BE2C (cell line): ENCODE results near the gene SLC43A2.
"Not testable (repeated sequence)": the region's sequence is repeated elsewhere in the genome, so short reads cannot be mapped to it uniquely, and the experiment has no call there.

ENCODE experiments used
- DNase-seq: peaks from one replicate; pipeline ENCODE4 v3.0.0-alpha.2; 2020
- H3K27me3 ChIP-seq: fragments of 250-450 bp; sonication (Bioruptor Pico); 2 replicates; pipeline ENCODE4 v1.5.1; 2020; ENCODE audit warnings: mild to moderate bottlenecking
- H3K36me3 ChIP-seq: fragments of 250-450 bp; sonication (Bioruptor Pico); 2 replicates; pipeline ENCODE4 v1.5.1; 2020; ENCODE audit warnings: mild to moderate bottlenecking
- H3K4me1 ChIP-seq: fragments of 250-450 bp; sonication (Bioruptor Pico); 2 replicates; pipeline ENCODE4 v1.5.1; 2020
- H3K4me3 ChIP-seq: 2 replicates; pipeline ENCODE4 v1.5.1; 2011; ENCODE audit warnings: low read depth, low read length
- H3K9me3 ChIP-seq: fragments of 250-450 bp; sonication (Bioruptor Pico); 2 replicates; pipeline ENCODE4 v1.5.1; 2020
- CTCF ChIP-seq: IDR thresholded peaks from 2 replicates; pipeline ENCODE4 v1.5.1; 2012; ENCODE audit warnings: mild to moderate bottlenecking, low read depth, low read length

The SLC43A2 gene

GRCh38 chr17:1529863-1530262 lies 98.8 kb downstream of the SLC43A2 start:
- no peaks in the 10 kb centered on the region for H3K36me3 ChIP-seq
- no peak overlapping the region for H3K4me3 ChIP-seq
- no peaks in the 10 kb centered on the region for H3K4me1 ChIP-seq
- H3K9me3 ChIP-seq = no peaks in the 10 kb centered on the region
- DNase-seq = no peak
- TF ChIP-seq CTCF = no peak
- H3K27me3 ChIP-seq = no peaks in the 10 kb centered on the region

- H3K27me3 ChIP-seq = not testable (repeated sequence)
Observed at GRCh38 chr17:1526876-1527275, 101.8 kb downstream of the SLC43A2 start.

GRCh38 chr17:1522626-1523025 lies 106.0 kb downstream of the SLC43A2 start:
- no peak overlapping the region for H3K4me3 ChIP-seq
- H3K36me3 ChIP-seq = no peaks in the 10 kb centered on the region
- no peaks in the 10 kb centered on the region for H3K27me3 ChIP-seq
- H3K9me3 ChIP-seq = no peaks in the 10 kb centered on the region
- H3K4me1 ChIP-seq = no peaks in the 10 kb centered on the region
- no peak for DNase-seq
- no peak for TF ChIP-seq CTCF

More at GRCh38 chr17:1526876-1527275, 101.8 kb downstream of the SLC43A2 start:
- H3K4me3 ChIP-seq, DNase-seq, H3K36me3 ChIP-seq, H3K4me1 ChIP-seq, H3K9me3 ChIP-seq: not testable (repeated sequence)

- H3K36me3 ChIP-seq = no peaks in the 10 kb centered on the region
- DNase-seq = no peak
- H3K4me3 ChIP-seq = no peak overlapping the region
- H3K9me3 ChIP-seq = no peaks in the 10 kb centered on the region
- no peaks in the 10 kb centered on the region for H3K27me3 ChIP-seq
- H3K4me1 ChIP-seq = no peaks in the 10 kb centered on the region
- TF ChIP-seq CTCF = no peak
Observed at GRCh38 chr17:1521086-1521640, 107.5 kb downstream of the SLC43A2 start.

GRCh38 chr17:1519678-1520077 lies 109.0 kb downstream of the SLC43A2 start:
- Histone ChIP-seq H3K4me1 (no peaks in the 10 kb centered on the region), H3K9me3 (no peaks in the 10 kb centered on the region), H3K36me3 (no peaks in the 10 kb centered on the region), H3K27me3 (no peaks in the 10 kb centered on the region), H3K4me3 (no peak overlapping the region)
- TF ChIP-seq CTCF = no peak
- no peak for DNase-seq
